ENCODE measurements around the gene SFTA2.

SFTA2 gene

GRCh38 chr6:30881392-30882203 lies 50.4 kb downstream of the SFTA2 start:
- peaks cover 38% of the 10 kb centered on the region for H3K27me3 ChIP-seq (ENCODE audit: insufficient read depth, poor library complexity, severe bottlenecking)
- DNase-seq (ENCODE audit: low read depth in 1 of 2, low spot score in 1 of 2): no peak
- TF ChIP-seq SPI1 (IDR thresholded peaks at IDR 0.05; ENCODE audit: borderline replicate concordance, low read depth) (no peak), REST (IDR thresholded peaks at IDR 0.05; ENCODE audit: insufficient replicate concordance, low read depth) (no peak), CTCF (IDR thresholded peaks at IDR 0.05; ENCODE audit: insufficient read depth, low read length) (no peak), GABPA (IDR thresholded peaks at IDR 0.05; ENCODE audit: low read depth) (no peak), POLR2AphosphoS5 (IDR thresholded peaks at IDR 0.05; ENCODE audit: low read depth) (no peak)
- no peak overlapping the region for H3K27ac ChIP-seq (replicated peaks)
- H3K4me3 ChIP-seq (replicated peaks; ENCODE audit: insufficient read depth, low read length): no peak overlapping the region

Small RNAs within 50 kb of the gene (microRNA-seq; reads per million reads assigned to microRNA genes)
- 0.90 reads per million for gene MIR4640
